HG03175 (cell line): ENCODE data around the gene EGFL7.
A peak's percentile ranks its signal among the peaks of the same experiment; 100 is the strongest.

ENCODE experiments used
- ATAC-seq: cut with Tn5 transposase; IDR thresholded peaks from one replicate; pipeline ENCODE4 v1.9.1; 2021; ENCODE audit warnings: mild to moderate bottlenecking, moderate library complexity; ENCODE audit not compliant: unreplicated experiment

Gene EGFL7

DNA sequence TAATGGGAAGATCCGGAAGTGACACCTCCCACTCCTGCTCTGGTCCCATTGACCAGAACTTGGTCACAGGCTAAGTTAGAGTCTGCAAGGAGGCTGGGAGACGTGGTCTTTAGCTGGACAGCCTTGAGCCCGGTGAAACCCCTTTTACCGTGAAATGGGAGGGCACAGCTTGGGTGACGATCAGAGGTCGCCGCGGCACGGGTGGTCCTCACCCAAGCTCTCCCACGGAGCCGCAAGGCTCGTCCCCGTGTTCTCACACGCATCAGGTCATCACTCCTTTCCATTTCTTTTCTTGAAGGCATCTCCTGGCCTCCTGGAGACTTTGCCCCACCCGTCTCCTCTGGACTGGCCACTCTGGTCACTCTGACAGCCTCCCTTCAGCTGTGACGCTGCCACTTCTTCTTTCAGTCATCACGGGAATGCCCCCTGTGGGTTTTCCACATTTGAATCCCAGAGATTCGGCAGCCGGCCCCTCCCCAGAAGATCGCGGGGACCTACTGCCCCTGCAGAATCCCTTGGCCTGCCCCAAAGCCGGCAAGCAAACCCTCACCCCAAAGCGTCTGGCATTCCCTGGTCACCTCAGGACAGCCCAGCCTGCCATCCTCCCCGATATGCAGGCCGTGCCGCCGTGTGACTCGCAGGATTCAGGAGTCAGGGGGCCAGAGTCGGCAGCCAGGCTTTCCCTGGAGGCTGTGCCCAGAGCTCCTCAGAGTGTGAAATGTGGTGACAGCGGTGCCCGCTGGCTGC is 18.9 kb upstream of the EGFL7 start:
- no peak for ATAC-seq

- no peak for ATAC-seq
Measured at GRCh38 chr9:136644343-136644592, 18.4 kb upstream of the EGFL7 start.

DNA sequence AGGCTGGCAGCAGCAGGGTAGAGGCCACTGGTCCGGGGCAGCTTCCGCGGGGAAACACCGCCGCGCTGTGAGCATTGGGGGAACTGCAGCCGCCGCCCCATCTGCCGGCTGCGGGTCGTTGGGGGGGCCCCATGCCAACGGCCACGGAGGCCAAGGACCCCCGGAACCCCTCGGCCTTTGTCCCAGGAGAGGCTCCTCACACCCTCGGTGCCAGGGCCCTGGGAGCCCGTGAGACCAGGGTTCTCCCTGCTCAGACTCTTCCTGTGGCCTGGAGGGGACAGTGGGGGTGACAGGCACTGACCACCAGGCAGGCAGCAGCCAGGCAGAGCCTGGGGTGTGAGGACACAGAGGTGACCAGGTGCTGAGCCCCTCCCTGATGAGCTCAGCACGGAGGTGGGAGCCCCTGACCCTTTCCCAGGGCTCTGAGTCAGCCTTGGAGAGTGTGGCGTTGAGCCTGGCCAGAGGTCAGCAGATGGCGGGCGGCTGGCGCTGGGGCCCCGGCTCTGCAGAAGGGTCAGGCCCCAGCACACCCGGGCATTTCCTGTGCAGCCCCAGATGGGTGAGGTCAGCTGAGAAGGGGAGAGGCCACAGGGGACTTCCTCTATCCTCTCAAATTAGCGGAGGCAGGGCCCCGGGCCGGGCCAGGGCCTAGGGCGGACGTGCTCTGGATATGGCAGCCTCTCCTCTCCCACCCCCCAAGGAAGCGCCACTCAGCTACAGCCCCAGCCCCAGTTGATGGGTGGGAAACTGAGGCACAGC is 17.9 kb upstream of the EGFL7 start:
- peak; percentile 60 for ATAC-seq

GRCh38 chr9:136645352-136645902 is 17.3 kb upstream of the EGFL7 start:
- no peak for ATAC-seq

GRCh38 chr9:136645903-136646754 is 16.6 kb upstream of the EGFL7 start:
- ATAC-seq = no peak

GRCh38 chr9:136646827-136647711 is 15.6 kb upstream of the EGFL7 start:
- ATAC-seq = no peak

DNA sequence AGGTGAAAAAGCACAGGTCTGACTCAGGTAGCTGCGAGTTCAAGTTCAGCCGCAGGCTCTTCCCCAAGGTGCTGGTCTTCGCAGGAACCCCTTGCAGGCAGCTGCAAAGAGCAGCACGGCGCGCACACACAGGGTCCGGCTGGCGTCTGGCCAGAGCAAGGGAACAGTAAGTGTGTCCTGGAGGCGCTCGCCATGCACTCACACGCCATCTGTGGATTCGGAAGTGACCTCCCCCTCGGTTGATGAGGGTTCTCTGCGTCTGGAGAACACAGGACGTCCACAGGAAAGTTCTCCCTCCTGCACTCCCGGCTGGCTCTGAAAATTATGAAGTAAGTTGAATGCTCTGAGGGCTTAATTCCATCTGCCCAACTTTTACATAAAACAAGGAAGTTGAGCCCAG is 14.0 kb upstream of the EGFL7 start:
- no peak for ATAC-seq

GRCh38 chr9:136650021-136650420 is 12.7 kb upstream of the EGFL7 start:
- no peak for ATAC-seq

- peak; percentile 62 for ATAC-seq
Measured at GRCh38 chr9:136650648-136651047, 12.1 kb upstream of the EGFL7 start.

DNA sequence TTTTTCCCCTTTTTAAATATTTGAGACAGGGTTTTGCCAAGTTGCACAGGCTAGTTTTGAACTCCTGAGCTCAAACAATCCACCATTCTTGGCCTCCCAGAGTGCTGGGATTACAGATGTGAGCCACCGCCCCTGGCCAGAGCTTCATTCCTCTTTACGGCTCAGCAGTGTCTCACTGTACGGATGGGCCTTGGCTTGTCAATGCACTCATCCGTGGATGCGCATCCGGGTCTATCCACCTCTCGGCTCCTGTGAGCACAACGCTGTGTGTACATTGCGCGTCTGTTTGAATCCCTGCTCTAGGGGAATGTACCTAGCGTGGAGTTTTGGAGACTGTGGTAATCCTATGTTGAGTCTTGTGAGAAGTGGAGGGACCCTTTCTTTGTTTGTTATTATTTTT is 10.9 kb upstream of the EGFL7 start:
- ATAC-seq = no peak

- ATAC-seq = no peak
Measured at GRCh38 chr9:136653323-136654079, 9.2 kb upstream of the EGFL7 start.

DNA sequence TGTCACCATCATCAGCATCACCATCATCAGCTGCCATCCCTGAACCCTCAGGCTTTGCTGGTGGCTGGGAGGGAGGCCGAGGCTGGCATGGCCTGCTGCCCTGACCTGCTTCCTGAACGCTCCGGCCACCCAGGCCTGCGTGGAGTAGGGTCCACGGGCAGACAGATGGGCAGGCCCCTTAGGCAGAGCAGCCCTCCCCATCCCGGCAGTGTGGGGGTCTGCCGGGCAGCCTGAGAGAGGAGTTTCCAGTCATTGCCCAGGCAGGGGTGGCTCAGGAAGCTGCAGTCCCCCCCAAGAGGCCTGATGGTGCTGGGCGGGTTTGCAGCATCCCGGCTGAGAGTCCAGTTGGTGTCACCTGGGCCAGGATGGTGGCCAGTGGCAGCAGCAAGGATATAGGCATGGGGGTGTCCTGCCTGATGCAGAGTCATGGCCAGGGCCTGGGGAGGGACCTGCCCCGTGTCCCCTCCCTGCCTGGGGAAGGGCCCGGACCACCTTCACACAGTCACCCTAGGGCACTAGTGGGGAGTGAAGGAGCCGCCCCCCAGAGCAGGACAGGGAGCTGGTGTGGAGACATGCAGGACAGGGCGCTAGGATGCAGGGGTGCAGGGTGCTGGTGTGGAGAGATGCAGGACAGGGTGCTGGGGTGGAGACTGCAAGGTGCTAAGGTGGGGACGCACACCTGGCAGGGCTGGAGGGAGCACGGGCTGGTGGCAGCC is 7.7 kb upstream of the EGFL7 start:
- ATAC-seq = no peak

DNA sequence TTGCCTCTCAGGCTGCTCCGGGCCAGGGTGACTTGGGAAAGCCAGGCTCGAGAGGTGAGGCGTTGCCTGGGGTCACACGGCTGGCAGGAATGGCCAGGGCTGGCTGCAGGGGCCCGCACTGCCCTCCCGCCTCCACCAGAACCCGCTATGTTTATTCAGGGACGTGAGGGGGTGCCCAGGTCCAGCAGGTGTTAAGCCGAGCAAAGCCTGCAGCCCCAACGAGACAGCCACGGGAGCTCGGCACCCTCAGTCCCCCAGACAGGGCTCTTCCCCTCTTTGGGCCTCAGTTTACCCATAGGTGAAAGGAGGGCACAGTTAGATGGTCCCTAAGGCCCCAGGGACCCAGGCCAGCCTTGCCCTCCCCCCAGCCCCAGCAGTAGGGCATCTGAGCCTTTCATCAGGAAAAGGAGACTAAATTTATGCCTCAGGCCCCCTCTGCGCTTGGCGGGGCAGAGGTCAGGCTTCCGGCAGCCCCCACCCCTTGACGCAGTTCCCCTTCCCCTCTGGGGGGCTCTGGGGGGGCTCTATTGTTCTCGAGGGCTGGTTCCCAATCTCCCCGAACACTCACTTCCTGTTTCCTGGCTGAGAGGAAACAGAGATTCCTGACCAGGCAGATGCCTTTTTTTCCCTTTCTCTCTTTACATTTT is 7.1 kb upstream of the EGFL7 start:
- ATAC-seq = no peak

- ATAC-seq = no peak
Measured at GRCh38 chr9:136656183-136656738, 6.5 kb upstream of the EGFL7 start.

DNA sequence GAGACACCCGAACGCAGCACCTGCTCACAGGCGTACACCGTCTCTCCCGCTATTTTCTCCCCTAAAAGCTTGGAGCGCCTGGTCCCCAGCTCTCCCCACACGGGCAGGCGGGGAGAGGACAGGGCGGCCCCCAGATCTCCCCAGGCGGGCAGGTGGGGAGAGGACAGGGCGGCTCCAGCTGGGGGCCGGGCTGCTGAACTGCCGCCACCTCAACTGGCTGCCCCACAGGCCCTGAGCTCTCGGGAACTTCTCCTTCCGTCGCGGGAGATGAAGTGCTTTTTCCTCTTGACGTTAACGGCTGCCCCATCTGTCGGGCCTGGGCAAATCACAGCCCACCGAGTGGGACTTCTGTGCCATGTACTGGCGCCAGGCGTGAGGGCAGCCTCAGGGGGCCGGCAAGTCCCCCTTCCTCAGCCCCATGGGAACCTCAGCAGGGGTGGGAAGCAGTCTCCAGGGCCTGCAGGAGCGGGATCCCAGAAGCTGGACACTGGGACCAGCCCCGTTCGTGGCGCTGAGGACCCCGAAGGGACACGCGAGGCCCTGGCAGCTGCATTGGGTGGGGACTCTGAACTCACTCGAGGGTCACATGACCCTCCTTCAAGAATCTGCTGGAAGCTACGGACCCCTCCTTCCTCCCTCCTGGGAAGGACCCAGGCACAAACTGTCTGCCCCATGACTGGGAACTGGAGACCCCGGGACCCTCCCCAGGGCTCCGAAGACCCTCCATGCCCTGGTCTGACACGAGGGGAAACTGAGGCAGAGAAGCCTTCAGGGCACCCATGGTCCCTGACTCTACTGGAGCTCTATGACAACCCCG is 5.7 kb upstream of the EGFL7 start:
- ATAC-seq = no peak

- no peak for ATAC-seq
Measured at GRCh38 chr9:136657974-136658848, 4.5 kb upstream of the EGFL7 start.
